SK-N-SH treated with all-trans-retinoic acid at 6 μM for 48 hours (cell line): Measurements from ENCODE around the gene CTBP2.

Experiments used
- ATAC-seq: fragments of 200-7000 bp; cut with Tn5 transposase; 3 replicates; pipeline ENCODE4 v1.9.1; 2020; ENCODE audit warnings: mild to moderate bottlenecking, moderate library complexity
- BACH2 ChIP-seq: fragments of 250-450 bp; sonication (Bioruptor Pico); IDR thresholded peaks from 2 replicates; pipeline ENCODE4 v1.9.0; 2021; ENCODE audit warnings: mild to moderate bottlenecking, borderline replicate concordance
- CREB5 ChIP-seq: fragments of 250-450 bp; sonication (Bioruptor Pico); IDR thresholded peaks from 2 replicates; pipeline ENCODE4 v1.5.1; 2020; ENCODE audit warnings: low read depth, mild to moderate bottlenecking, moderate library complexity
- CSDC2 ChIP-seq: fragments of 250-450 bp; sonication (Bioruptor Pico); IDR thresholded peaks from 2 replicates; pipeline ENCODE4 v1.5.0; 2020; ENCODE audit warnings: mild to moderate bottlenecking, moderate library complexity
- CSRNP3 ChIP-seq: fragments of 250-450 bp; sonication (Bioruptor Pico); IDR thresholded peaks from 2 replicates; pipeline ENCODE4 v1.5.1; 2021; ENCODE audit warnings: mild to moderate bottlenecking, moderate library complexity
- GLIS3 ChIP-seq: fragments of 250-450 bp; sonication (Bioruptor Pico); IDR thresholded peaks from 2 replicates; pipeline ENCODE4 v1.5.0; 2020; ENCODE audit warnings: mild to moderate bottlenecking, moderate library complexity
- ISL1 ChIP-seq: fragments of 250-450 bp; sonication (Bioruptor Pico); IDR thresholded peaks from 2 replicates; pipeline ENCODE4 v2.1.2; 2022; ENCODE audit warnings: mild to moderate bottlenecking, moderate library complexity
- OSR1 ChIP-seq: fragments of 250-450 bp; sonication (Bioruptor Pico); IDR thresholded peaks from 2 replicates; pipeline ENCODE4 v1.8.0; 2022; ENCODE audit warnings: moderate library complexity, mild to moderate bottlenecking, inconsistent platforms
- PATZ1 ChIP-seq: fragments of 250-450 bp; sonication (Bioruptor Pico); IDR thresholded peaks from 2 replicates; pipeline ENCODE4 v1.8.0; 2020; ENCODE audit warnings: mild to moderate bottlenecking, moderate library complexity, borderline replicate concordance
- RARB ChIP-seq: fragments of 250-450 bp; sonication (Bioruptor Pico); IDR thresholded peaks from 2 replicates; pipeline ENCODE4 v1.8.0; 2021; ENCODE audit warnings: mild to moderate bottlenecking, moderate library complexity
- TCF4 ChIP-seq: fragments of 250-450 bp; sonication (Bioruptor Pico); IDR thresholded peaks from 2 replicates; pipeline ENCODE4 v1.8.0; 2021; ENCODE audit warnings: mild to moderate bottlenecking, moderate library complexity, borderline replicate concordance
- ZC3H10 ChIP-seq: fragments of 250-450 bp; sonication (Bioruptor Pico); IDR thresholded peaks from 2 replicates; pipeline ENCODE4 v1.5.1; 2021; ENCODE audit warnings: mild to moderate bottlenecking, moderate library complexity
- ZFP30 ChIP-seq: fragments of 450-650 bp; formaldehyde crosslinking; IDR thresholded peaks from 2 replicates; pipeline ENCODE4 v1.5.0; 2022; ENCODE audit warnings: mild to moderate bottlenecking, moderate library complexity
- ZNF565 ChIP-seq: fragments of 450-650 bp; formaldehyde crosslinking; conservative IDR thresholded peaks from 2 replicates; pipeline ENCODE4 v1.5.0; 2020; ENCODE audit warnings: low read depth, mild to moderate bottlenecking, moderate library complexity
- ZNF70 ChIP-seq: fragments of 450-650 bp; formaldehyde crosslinking; IDR thresholded peaks from 2 replicates; pipeline ENCODE4 v1.5.0; 2020; ENCODE audit warnings: mild to moderate bottlenecking, moderate library complexity
- TF ChIP-seq, protein P1 (sequence below): fragments of 250-450 bp; sonication (Bioruptor Pico); IDR thresholded peaks from 2 replicates; pipeline ENCODE4 v1.8.0; 2021; ENCODE audit warnings: low read depth, mild to moderate bottlenecking, moderate library complexity, borderline replicate concordance

Gene CTBP2

GRCh38 chr10:124999433-125000365 lies 160.7 kb downstream of the CTBP2 start:
- TF ChIP-seq RARB (CRISPR knock-in tag) (no peak), ZNF565 (CRISPR knock-in tag) (no peak), OSR1 (CRISPR knock-in tag) (no peak), PATZ1 (CRISPR knock-in tag) (no peak), GLIS3 (CRISPR knock-in tag) (no peak), ZFP30 (CRISPR knock-in tag) (no peak), BACH2 (CRISPR knock-in tag) (no peak)
- TF ChIP-seq, protein P1, sequence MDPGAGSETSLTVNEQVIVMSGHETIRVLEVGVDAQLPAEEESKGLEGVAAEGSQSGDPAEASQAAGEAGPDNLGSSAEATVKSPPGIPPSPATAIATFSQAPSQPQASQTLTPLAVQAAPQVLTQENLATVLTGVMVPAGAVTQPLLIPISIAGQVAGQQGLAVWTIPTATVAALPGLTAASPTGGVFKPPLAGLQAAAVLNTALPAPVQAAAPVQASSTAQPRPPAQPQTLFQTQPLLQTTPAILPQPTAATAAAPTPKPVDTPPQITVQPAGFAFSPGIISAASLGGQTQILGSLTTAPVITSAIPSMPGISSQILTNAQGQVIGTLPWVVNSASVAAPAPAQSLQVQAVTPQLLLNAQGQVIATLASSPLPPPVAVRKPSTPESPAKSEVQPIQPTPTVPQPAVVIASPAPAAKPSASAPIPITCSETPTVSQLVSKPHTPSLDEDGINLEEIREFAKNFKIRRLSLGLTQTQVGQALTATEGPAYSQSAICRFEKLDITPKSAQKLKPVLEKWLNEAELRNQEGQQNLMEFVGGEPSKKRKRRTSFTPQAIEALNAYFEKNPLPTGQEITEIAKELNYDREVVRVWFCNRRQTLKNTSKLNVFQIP (CRISPR knock-in tag): no peak
- ATAC-seq: no peak

DNA sequence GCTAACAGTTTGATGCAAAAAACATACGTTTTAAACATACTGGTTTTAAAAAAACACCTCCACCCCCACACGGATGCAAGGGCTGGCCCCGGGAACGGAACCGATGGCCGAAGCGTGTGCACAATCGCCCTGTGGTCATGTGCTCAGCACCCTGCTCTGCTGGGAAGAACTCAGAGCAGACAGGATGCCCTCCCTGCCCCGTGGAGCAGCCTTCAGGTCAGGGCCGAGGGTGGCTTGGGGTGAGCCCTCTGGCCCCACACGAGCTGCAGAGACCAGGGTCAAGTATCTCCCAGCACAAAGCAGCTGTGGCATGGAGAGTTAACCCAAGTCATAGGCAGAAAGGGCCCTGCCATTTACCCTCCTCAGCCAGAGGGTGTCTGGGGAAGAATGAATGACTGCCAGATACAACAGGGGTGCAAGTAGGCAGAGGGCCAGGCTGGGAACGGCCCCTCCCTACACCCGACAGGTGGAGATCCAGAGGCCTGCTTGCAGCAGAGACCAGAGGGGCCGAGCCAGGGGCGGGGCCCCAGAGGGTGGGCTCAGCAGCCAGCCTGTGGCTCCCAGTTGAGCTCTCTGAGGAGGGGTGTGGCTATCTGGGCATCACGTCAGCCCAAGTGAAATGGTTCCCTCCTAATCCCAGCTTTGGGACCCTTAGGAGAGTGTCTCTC lies 161.6 kb downstream of the CTBP2 start:
- ATAC-seq: no peak
- no peak for TF ChIP-seq CSRNP3 (CRISPR knock-in tag)
- TF ChIP-seq ISL1: no peak
- no peak for TF ChIP-seq GLIS3 (CRISPR knock-in tag)
- TF ChIP-seq ZNF565 (CRISPR knock-in tag): no peak
- TF ChIP-seq ZNF70: no peak
- TF ChIP-seq PATZ1 (CRISPR knock-in tag): no peak
- no peak for TF ChIP-seq CSDC2 (CRISPR knock-in tag)
- TF ChIP-seq RARB (CRISPR knock-in tag): no peak
- TF ChIP-seq, protein P1 (CRISPR knock-in tag): no peak
- no peak for TF ChIP-seq CREB5 (CRISPR knock-in tag)
- TF ChIP-seq ZC3H10 (CRISPR knock-in tag): no peak
- TF ChIP-seq TCF4 (CRISPR knock-in tag): no peak
